BLaER1 (cell line): ENCODE data around the gene CYP2C9.

ENCODE experiments used
- H3K27ac ChIP-seq: shearing (Covaris generic); formaldehyde crosslinking; 2 replicates; pipeline ENCODE4 v1.8.1; 2022
- H3K27me3 ChIP-seq: shearing (Covaris generic); formaldehyde crosslinking; 2 replicates; pipeline ENCODE4 v1.8.1; 2022
- H3K36me3 ChIP-seq: shearing (Covaris generic); formaldehyde crosslinking; 2 replicates; pipeline ENCODE4 v1.8.1; 2022
- H3K4me1 ChIP-seq: shearing (Covaris generic); formaldehyde crosslinking; 2 replicates; pipeline ENCODE4 v1.8.1; 2022
- H3K4me2 ChIP-seq: shearing (Covaris generic); formaldehyde crosslinking; 2 replicates; pipeline ENCODE4 v1.8.1; 2022
- H3K4me3 ChIP-seq: shearing (Covaris generic); formaldehyde crosslinking; 2 replicates; pipeline ENCODE4 v1.8.1; 2022
- H3K9ac ChIP-seq: shearing (Covaris generic); formaldehyde crosslinking; 2 replicates; pipeline ENCODE4 v1.8.1; 2022
- H3K9me3 ChIP-seq: shearing (Covaris generic); formaldehyde crosslinking; 2 replicates; pipeline ENCODE4 v1.8.1; 2022
- H4K20me1 ChIP-seq: shearing (Covaris generic); formaldehyde crosslinking; 2 replicates; pipeline ENCODE4 v1.8.1; 2022
- Cebpa-rat ChIP-seq: shearing (Covaris generic); IDR thresholded peaks from 2 replicates; pipeline ENCODE4 v1.8.1; 2022

CYP2C9 gene

GRCh38 chr10:95039281-95039680, 100.8 kb downstream of the CYP2C9 start:
- Histone ChIP-seq H3K36me3 (no peaks in the 10 kb centered on the region), H4K20me1 (no peaks in the 10 kb centered on the region), H3K9me3 (peaks cover 4% of the 10 kb centered on the region; the same call in 1 of the 2 replicates), H3K27me3 (no peaks in the 10 kb centered on the region), H3K27ac (no peak overlapping the region), H3K4me3 (no peak overlapping the region), H3K9ac (no peak overlapping the region), H3K4me2 (no peak overlapping the region), H3K4me1 (peaks cover 34% of the 10 kb centered on the region)
- TF ChIP-seq Cebpa-rat, result no peak
